Caki2 (cell line): Measurements from ENCODE around the gene NAP1L1. TPM values are rescaled to one million over a fixed set of nuclear protein-coding genes. Genes with fewer than 3 reads are reported as not detected.

Experiments
- DNase-seq: peaks from one replicate; pipeline ENCODE4 v3.0.0-alpha.2; 2015; ENCODE audit warnings: low read depth
- in situ Hi-C: cut with HindIII; loops from 2 replicates; pipeline ENCODE4 v1.10.0; 2016; ENCODE audit warnings: low sequenced_read_pairs, low pct_unique_long_range_greater_than_20kb, mixed read lengths
- total RNA-seq: library from RNA; depleted of rRNA; stranded (reverse); fragments of >200 nt; shearing (Covaris generic); gene quantifications from 2 replicates; pipeline ENCODE4 v1.2.3, GENCODE V29; 2014; ENCODE audit warnings: low replicate concordance

The NAP1L1 gene
- total RNA-seq, 1 experiment from 2014 or later: 585 TPM

- DNase-seq: no peak
- in situ Hi-C loops: no loop called here
Measured at GRCh38 chr12:76091246-76091754, 6.8 kb upstream of the NAP1L1 start.

- DNase-seq: peak; percentile 75
- in situ Hi-C loops: no loop called here
Measured at GRCh38 chr12:76085520-76085868, 1.0 kb upstream of the NAP1L1 start.

GRCh38 chr12:76084863-76085519 is 506 bp upstream of the NAP1L1 start:
- no peak for DNase-seq

DNA sequence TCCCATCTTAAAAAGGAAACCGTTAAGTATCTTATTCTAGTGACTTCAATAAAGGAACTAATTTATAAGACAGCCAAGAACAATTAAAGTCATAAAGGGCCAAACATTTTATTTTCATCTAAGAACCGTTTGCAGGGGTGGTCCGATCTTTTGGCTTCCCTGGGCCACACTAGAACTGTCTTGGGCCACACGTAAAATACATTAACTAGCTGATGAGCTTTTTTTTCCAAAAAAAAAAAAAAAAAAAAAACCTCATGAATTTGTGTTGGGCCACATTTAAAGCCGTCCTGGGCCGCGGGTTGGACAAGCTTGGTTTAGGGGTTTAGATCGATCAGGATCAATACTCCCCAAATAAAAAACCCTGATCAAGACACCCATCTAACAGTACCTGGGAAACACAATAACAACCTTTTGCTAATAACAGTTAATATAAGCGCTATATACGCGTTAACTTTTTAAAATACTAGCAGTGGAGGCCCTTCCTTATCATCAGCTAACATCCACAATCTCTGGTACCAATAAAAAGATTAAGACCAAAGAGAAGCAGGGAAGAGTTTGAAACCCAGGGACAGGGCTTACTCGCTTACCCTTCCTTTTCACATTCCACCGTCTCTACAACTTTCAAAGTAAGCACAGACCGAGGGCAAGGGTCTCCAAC is 1.1 kb downstream of the NAP1L1 start:
- no peak for DNase-seq
- in situ Hi-C loops: no loop called here

More at GRCh38 chr12:76084863-76085519, 506 bp upstream of the NAP1L1 start:
- in situ Hi-C loops: no loop called here

- no peak for DNase-seq
- in situ Hi-C loops: no loop called here
Measured at GRCh38 chr12:76081909-76082308, 2.6 kb downstream of the NAP1L1 start.

DNA sequence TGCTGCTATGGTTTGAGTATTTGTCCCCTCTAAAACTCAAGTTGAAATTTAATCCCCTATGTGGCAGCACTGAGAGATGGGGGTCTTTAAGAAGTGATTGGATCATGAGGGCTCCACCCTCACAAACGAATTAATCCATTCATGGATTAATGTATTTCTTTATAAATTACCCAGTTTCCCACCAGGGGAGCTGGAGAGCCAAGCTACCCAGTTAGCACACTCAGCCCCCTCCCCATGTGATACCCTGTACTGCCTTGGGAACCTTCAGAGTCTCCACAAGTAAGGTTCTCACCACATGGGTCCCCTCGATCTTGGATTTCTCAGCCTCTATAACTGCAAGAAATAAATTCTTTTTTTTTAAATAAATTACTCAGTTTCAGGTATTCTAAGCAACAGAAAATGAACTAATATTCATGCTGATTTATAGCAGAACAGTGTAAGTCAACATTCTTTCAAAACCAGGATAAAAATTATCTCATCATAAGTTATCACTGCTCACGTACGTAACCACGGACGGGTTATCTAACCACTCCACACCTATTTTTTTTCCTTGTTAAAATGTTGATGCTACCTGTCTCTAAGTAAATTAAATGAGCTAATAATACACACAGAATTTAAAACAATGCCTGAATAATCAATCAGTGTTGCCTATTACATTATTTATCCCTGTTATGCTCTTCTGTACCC is 3.6 kb downstream of the NAP1L1 start:
- peak; percentile 44 for DNase-seq
- in situ Hi-C loops: no loop called here

DNA sequence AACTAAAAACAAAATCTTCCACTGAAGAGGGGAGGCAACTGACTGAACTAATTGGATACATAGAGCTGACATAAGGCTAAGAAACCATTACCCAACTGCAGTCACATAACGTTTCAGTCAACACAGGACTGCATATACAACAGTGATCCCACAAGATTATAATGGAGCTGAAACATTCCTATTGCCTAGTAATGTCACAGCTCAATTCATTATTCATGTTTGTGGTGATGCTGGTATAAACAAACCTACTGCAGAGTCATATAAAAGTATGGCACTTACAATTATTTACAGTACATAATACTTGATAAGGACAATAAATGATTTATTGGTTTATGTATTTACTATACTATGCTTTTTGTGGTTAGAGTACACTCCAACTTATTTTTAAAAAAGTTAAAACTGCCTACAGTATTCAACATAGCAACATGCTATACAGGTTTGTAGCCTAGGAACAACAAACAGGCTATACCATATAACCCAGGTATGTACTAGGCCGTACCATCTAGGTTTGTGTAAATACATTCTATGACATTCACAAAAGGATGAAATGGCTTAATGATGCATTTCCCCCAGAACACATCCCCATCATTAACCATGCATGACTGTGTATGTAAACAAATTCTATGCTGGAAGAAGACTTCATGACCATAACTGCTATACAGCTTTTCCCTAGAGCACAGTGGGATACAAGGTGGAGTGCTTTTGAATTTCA is 4.3 kb downstream of the NAP1L1 start:
- in situ Hi-C loops: no loop called here
- no peak for DNase-seq

DNA sequence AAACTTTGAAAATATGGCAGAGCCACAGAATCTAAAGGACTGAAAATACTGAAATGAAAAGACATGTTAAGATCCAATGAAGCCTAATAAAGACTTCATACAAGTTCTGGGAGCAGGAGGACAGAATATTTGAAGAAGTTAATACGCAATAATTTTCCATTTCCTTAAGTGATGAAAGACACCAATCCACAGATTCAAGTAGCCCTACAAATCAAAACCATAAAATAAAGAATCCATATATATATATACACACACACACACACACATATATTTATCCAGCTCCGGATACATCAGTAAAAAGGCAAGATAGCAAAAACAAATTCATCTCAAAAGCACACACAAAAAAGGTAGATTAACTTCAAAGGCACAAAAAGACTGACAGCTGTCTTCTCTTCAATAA is 5.7 kb downstream of the NAP1L1 start:
- in situ Hi-C loops: no loop called here

GRCh38 chr12:76075448-76075847 is 9.0 kb downstream of the NAP1L1 start:
- no peak for DNase-seq
- in situ Hi-C loops: no loop called here

More for the DNA sequence above, 5.7 kb downstream of the NAP1L1 start:
- DNase-seq: peak; percentile 13

- in situ Hi-C loops: no loop called here
- DNase-seq: no peak
Measured at GRCh38 chr12:76074701-76075336, 9.7 kb downstream of the NAP1L1 start.

- in situ Hi-C loops: no loop called here
- no peak for DNase-seq
Measured at GRCh38 chr12:76073561-76073960, 10.9 kb downstream of the NAP1L1 start.

- DNase-seq: no peak
Measured at GRCh38 chr12:76072568-76072967, 11.9 kb downstream of the NAP1L1 start.

DNA sequence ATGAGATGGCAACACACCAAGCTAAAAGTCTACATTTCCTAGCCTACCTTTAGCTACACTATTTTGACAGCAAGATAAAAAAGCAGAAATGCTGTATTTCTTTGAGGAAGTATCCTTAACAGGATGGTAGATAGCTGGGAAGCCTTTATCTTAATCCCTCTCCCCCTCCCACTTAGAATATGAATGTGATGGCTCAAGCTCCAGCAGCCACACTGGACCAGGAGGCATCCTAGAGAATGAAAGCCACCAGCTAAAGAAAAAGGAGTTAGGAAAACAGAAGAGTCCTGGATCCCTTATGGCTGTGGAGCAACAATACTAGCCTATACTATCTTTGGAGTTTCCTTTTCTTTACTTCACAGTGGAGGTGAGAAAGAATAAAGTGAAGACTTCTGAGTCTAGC is 15.1 kb downstream of the NAP1L1 start:
- in situ Hi-C loops: no loop called here
- DNase-seq: no peak

More at GRCh38 chr12:76072568-76072967, 11.9 kb downstream of the NAP1L1 start:
- in situ Hi-C loops: no loop called here

- in situ Hi-C loops: no loop called here
Measured at GRCh38 chr12:76065917-76066316, 18.6 kb downstream of the NAP1L1 start.

GRCh38 chr12:76064904-76065303 is 19.6 kb downstream of the NAP1L1 start:
- in situ Hi-C loops: no loop called here
- no peak for DNase-seq

More at GRCh38 chr12:76065917-76066316, 18.6 kb downstream of the NAP1L1 start:
- DNase-seq: no peak

- no peak for DNase-seq
- in situ Hi-C loops: no loop called here
Measured at GRCh38 chr12:76060111-76060510, 24.4 kb downstream of the NAP1L1 start.

DNA sequence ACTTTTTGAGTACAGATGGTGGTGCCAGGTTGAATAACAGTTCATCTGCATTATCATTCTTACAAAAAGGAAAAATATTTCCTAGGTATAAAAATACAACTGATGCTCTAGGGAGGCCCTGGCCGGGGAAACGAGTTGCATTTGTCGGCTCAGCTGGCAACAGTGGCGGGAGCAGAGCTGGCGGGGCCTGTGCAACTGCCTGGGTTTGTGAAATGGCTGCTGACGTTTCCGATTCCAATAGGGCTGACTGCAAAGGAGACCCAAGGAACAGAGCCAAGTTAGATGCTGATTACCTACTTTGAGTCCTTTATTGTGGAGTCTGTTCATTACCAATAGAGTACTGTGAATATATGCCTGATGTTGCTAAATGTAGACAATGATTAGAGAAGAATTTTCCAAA is 27.2 kb downstream of the NAP1L1 start:
- in situ Hi-C loops: no loop called here
- DNase-seq: no peak

DNA sequence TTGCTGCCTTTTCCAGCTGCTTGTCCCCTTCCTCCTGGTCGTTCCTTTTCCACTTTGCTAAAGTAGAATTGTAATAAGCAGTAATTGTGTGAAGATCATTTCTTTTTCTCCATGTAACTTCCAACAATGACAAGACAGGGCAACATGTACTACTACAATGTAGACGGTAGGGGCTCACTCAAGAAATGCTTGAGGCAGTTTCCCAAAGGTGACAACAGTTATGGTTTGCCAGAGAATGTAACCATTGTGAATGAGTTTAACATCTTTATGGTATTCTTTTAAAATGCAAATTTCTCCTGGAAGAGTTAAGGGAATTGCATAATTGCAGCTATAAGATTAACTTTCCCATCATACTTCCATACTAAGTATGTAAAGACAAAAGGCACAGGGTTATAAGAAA is 29.1 kb downstream of the NAP1L1 start:
- no peak for DNase-seq
- in situ Hi-C loops: no loop called here
